Urothelium cell line (cell line): ENCODE results near the gene TMEM140.
"Not testable (repeated sequence)": the region's sequence is repeated elsewhere in the genome, so short reads cannot be mapped to it uniquely, and the experiment has no call there.

ENCODE experiments used
- DNase-seq: peaks from one replicate; pipeline ENCODE4 v3.0.0; 2011; ENCODE audit warnings: low spot score, mixed read lengths
- FAIRE-seq: peaks from 2 replicates; lab custom pipeline; 2011; peaks lifted over from hg19 to GRCh38; lab: Jason Lieb, UNC

TMEM140 gene

DNA sequence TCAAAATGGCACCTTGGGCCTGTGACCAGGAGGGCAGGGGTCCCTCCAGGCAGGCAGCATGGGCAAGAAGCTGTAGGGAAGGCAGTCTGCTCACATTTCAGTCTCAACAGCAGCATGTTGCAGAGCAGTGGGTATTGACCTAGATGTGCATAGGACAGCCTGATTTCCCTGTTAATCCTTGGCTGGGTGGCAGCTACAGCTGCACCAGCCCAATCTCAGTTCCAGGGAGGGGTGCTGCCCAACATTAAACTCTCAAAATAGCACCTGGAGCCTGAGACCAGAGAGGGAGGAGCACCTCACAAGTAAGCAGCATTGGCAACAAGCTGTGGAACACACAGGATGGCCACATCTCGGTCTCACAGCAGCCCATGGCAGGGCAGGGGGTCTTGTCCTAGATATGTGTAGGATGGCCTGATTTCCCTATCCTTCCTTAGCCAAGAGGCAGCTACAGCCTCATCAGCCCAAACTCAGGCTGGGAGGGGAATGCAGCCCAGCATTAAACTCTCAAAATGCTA lies 10.3 kb downstream of the TMEM140 start:
- DNase-seq: no peak
- FAIRE-seq: no peak

DNA sequence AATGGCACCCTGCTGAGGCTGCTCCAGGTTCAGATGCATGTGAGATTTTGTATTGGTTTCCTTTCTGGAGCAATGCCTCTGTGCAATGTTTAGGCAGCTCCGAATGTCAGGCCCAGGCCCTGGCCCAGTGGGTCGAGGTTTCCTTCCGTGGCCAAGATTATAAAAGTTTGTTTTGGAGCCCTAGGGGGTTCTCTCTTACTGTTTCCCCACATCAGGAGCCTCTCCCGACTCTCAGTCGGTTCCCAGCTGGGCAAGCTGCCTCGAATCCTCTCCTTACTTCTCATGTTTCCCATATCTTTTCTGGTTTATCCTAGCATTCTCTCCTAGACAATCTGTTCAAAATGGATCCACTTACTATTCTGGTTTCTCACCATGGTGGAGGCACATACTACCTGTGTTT lies 11.0 kb downstream of the TMEM140 start:
- no peak for FAIRE-seq
- DNase-seq: no peak

DNA sequence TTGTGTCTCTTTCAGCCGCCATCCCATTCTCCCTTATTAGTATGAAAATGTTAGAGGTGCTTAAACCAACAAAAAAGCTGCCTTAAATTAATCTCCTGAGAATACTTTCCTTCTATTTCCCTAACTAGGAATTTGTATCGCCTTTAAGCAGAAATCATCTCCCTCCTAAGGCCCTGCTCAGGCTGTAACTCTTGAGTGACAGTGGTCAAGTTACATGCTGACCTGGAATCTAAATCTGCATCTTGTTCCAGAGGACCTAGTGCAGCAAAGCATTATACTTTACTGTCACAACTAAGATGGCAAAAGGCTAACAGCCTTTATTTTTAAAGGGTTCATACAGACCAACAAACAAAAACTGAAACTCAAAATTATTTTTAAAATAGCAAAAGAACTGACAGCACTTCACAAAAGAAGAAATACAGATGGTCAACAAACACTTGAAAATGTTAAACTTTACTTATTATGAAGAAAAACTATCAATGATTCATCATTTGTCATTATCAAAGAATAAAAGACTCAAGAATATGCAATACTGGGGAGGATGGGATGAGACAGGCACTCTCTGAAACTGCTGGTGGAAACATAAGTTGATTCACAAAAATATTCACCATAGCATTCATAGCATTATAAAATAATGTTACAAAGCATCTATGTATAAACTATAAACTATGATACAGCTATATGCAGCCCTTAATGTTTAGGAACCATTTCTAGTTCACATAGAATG lies 11.7 kb downstream of the TMEM140 start:
- FAIRE-seq (no peak), DNase-seq (no peak)

DNA sequence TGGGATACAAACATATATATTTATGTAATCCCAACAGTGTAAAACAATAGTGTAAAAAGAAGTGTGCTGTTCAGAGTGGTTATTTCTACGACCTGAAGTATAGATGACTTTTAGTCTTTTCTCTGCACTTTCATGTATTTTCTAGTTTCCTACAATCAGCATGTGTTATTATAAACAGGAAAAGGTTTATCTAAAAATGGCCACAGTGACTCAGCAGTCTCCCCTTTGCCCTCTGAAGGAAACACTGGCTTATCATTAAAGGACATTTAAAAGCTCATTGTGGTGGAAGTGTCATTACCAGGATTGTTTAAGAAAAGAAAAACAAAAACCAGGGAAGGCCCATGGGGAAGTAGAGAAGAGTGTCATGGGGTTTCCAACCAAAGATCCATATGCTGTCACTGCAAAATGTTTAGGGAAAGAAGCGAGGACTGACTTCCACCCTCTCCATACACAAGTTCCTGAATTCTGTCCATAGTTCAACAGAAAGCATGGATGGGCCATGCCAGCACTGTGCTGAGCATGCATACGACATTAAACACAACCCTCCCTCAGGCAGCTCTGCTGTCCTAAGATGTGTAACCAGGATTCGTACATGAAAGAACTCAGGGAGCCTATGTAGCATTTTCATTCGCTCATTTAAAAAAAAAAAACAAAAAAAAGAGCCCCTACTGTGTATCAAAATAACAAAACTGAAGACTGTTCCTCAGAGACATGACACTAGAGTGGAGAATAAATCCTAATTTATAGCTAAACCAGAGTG lies 12.4 kb downstream of the TMEM140 start:
- DNase-seq: no peak
- FAIRE-seq: no peak

DNA sequence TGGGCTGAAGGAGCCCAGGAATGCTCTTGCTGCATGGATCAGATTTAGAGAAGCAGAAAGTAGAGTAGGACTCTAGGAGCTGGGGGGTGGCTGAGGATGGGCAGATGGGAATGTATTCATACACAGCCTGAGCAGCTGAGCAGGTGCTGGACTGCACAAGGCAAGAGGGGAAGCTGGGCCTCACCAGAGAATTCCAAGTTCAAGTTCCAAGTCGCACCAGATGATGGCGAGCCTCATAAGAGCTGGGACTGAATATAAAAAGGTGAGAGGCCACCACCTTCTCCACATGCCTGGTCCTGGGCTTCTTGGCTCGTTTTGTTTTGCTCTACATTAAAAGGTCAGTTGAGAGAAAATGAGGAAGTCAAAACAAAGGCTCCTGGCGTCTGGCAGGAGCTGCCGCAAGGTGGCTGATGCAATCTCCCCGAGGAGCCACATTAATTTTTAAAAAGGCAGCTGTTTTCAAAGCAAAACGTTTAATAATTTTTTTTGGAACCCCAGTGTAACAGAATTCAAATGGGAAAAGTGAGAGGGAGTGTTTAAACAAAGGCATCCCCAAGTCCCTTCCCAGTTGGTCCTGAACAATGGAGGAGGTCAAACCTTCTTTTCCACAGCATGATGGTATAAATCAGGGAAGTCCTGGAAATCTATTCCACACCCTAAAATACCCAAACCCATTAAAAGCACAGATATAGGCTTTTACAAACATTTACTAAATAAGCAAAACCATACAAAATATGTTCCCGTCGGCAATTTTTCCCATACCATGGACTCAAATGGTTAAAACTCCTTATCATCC lies 13.2 kb downstream of the TMEM140 start:
- no peak for DNase-seq
- FAIRE-seq: no peak

DNA sequence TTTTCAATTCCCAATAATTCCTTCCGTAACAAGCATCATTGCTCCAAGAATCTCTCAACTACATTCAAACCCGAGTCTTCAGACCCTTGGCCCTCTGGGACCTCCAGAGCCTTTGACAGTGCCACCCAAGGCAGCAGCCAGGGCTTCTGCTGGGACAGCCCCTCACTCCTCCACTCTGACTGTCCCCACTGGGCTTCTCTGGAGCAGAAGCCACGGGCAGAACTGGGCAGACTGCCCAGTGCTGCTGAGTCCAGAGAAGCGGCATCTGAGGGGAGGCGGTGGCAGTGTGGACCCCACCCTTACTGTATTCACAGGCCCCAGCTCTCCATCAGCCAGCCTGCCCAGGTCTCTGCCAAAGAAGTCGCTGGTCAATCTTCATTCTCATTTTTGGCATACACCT lies 13.8 kb downstream of the TMEM140 start:
- FAIRE-seq (no peak), DNase-seq (no peak)

DNA sequence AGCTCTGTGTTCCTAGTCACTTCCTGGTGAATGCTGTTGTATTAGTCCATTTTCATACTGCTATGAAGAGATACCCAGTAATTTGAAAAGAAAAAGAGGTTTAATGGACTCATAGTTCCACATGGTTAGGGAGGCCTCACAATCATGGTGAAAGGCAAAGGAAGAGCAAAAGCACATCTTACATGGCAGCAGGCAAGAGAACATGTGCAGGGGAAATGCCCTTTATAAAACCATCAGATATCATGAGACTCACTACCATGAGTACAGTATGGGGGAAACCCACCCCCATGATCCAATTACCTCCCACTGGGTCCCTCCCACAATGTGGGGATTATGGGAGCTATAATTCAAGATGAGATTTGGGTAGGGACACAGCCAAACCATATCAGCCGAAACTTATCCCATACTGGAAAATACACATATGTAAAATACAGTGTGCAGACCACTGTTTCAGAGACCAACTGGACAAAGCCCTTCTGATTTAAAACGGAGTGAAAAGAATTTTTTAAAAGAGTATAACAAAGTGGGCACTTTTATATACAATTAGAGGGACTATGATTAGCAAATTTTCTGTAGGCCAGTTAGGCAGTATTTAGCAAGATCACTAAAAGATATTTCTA lies 14.6 kb downstream of the TMEM140 start:
- no peak for DNase-seq
- no peak for FAIRE-seq

DNA sequence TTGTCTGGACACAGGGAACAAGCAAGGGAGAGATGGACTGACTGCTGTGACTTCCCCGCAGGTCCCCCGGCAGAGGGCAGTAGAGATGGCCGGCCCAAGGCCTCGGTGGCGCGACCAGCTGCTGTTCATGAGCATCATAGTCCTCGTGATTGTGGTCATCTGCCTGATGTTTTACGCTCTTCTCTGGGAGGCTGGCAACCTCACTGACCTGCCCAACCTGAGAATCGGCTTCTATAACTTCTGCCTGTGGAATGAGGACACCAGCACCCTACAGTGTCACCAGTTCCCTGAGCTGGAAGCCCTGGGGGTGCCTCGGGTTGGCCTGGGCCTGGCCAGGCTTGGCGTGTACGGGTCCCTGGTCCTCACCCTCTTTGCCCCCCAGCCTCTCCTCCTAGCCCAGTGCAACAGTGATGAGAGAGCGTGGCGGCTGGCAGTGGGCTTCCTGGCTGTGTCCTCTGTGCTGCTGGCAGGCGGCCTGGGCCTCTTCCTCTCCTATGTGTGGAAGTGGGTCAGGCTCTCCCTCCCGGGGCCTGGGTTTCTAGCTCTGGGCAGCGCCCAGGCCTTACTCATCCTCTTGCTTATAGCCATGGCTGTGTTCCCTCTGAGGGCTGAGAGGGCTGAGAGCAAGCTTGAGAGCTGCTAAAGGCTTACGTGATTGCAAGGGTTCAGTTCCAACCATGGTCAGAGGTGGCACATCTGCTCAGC lies 16.6 kb downstream of the TMEM140 start:
- no peak for FAIRE-seq
- no peak for DNase-seq

DNA sequence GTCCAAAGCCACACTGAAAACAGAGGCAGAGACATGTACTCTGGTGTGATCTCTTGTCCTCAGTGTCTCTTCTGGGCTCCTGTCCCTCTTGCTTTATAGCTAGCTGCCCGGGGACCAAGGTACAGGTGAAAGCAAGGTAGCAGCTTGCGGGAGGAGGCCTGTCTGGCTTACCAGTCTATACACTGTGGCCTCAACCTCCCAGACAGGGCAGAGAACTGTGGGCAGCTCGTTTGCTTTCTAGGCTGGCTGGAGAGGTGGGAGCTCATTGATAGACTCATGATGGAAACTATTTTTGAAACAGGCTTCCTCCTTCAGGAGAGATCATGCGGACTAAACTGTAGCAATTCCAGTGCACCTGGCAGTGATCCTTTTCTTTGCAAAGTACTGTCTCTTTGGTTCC lies 18.0 kb downstream of the TMEM140 start:
- DNase-seq (no peak), FAIRE-seq (no peak)

DNA sequence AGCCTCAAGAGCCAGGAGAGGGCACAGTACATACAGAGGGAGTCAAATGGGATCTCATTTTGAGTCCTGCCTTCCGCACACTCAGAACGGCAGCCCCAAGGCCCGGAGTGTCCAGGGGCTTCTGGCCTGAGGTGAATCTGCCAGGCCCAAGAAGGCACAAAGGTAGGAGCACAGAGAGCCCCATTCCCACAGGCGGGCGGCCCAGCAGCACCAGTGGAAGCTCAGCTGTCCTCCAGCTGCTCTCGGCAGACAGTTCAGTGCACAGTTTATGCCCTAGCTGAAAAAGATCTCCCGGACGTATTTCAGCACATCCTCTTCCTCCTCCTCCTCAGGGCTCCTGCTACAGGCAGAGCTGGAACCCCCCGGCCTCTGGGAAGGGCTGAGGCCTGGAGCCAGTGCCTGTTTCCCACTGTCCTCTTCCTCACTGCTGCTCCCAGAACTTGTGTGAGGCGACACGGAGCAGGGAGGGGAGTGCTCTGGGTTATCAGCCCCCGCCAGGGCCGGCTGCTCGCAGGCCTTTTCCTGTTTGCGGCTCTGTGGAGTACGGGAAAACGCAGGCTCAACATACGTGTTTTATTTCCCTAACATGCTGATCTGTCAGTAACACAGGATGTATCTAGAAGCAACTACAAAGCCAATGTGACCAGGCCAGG lies 18.6 kb downstream of the TMEM140 start:
- FAIRE-seq: no peak
- no peak for DNase-seq

DNA sequence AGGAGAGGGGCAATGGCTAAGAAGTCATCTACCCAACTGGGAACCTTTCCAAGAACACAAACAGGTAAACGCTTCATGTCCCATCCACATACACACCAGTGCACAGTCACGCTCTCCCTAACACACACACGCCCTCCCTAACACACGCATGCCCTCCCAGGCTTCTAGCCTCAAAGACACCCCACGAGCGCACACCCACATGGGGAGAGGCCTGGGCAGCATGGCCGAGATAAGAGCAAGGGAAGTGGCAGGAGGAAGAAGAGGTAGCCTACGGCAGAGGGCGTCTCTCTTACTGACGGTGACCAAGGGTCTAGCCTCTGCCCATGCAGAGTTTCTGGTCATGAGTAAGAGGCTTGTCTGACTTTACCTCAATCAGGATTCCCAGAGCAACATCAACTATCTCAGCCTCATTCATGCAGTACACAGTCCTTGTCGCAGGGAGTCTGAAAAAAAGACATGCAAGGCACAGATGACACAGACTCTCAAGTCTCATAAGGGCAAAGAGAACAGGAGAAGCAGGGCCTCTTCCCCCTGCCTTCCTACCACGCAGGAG lies 19.6 kb downstream of the TMEM140 start:
- DNase-seq (no peak), FAIRE-seq (no peak)

DNA sequence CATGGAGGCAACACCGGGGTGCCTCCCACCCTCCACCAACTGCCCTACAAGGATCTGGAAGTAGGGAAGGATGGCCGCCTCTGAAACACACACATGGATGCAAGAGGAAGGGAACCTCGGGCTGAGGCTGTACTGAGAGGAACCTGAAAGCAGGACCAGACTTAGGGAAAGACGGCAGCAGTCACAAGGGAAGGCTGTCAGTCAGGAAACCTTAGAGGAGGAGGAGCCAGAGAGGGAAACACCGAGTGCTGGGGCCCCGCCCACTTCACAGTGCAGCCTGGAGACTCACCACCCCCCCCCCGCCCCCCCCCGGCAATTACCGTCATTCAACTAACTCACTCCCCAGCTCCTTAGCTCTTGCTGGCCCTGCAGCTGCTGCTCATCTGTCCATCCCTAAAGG lies 20.1 kb downstream of the TMEM140 start:
- DNase-seq (no peak), FAIRE-seq (no peak)

DNA sequence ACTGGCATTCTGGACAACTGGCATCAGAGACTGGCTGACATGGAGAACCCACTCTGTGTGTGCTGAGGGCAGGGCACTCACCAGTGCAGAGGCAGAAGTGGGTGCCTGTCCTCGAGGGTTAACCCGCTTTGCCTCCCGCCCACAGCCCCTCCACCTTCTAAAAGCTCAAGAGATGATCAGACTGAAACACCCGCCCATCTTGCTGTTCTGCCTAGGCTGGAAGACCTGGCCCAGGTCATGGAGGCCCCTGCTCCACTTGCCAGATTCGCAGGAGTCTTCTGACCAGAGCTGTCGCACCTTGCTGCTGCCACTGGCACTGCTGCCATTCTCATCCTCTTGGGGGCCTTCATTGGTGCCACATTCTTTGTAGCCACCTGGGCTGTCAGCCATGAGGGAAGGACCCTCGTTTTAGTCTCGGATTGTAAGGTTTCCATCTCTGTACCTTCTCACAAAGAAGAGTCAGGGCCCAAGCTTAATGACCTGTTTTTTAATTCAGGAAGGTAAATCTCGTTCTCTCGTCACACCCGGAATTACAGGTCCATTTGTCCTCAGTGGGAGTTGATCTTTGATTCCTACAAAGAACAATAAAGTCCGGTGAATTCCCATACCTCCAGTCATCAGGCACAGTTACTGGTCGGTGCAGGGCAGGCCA lies 20.7 kb downstream of the TMEM140 start:
- FAIRE-seq: no peak

DNA sequence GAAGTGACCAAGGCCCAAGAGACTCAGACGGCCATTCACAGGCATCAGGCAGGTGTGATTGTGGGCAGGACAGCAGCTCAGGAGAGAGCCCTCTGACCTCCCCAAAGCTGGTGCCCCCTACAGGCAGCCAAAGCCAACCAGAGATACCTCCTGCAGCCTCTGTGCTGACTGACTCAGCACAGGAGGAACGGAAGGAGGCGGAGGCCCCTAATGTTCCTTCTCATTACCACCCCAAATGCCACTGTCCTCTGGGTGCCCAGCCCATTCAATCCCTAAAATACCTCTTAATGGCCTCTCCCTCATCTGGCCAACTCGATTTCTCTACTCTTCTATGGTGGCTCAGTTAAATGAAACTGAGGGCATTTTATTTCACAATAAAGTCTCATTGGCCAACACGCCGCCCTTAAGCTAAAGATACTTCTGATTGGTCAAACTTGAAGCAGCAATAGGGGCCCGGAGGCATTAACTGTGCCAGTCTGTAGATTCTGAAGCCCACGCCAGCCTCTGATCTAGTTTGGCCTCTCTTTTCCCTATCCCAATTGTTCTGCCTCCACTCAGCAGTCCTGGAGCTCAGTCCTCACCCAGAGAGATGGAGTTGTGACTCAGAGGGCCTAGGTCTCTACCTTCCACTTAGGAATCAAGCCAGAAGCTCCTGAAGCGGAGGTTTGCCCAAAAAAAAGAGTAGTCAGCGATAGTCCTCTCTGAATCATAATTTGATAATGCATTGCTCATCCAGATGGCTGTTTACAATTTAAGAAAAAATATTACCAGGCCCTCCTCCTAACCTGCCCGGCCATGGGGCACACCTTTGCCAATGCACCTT lies 21.5 kb downstream of the TMEM140 start:
- no peak for FAIRE-seq
- peak; percentile 33 for DNase-seq

More for the DNA sequence above, 20.7 kb downstream of the TMEM140 start:
- DNase-seq: no peak

DNA sequence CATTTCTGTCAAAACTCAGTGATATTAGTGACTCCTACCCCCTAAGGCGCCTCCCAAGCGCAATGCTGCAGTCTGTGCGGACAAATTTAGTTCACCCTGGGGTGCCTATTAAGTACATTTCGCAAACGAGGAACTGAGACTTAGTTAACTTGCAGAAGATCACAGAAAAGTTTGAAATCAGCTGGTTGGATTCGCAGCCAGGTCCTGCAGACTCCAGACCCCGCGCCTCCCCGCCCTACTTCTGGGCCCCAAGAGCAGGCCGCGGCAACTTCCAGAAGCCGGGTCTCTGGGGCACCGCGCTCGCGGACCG lies 22.0 kb downstream of the TMEM140 start:
- FAIRE-seq (no peak), DNase-seq (no peak)

DNA sequence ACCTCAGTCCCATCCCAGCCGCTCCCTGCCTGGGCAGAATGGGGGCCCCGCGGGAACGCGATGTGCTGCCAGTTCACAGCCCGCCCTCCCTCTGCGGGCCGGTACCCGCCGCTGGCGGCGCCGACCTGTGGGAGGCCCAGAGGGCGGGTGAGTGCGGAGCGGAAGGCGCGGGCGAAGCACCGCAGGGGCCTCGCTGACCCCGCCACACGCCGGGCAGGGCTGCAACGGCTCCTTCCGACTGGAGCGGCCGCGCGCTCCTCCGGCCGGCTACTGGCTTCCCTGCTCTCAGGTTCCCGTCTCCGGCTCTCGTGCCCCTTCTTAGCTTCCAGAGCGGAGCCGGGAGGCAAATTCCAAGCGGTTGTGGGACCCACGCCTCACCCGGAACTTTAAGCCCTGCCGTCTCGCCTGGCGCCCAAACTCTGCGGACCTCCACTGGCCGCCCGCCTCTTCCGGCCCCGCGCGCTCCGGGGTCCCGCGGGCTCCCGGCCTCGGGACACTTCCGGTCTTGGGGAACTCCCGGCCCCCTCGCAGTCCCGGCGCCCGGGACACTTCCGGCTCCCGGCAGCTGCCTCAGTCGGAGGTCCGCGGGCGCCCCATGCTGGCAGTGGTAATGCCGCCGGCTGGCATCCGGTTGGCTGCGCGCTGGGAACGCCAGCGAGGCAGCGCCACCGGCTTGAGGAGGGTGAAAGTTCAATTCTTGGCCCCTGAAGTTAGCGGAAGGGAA lies 22.6 kb downstream of the TMEM140 start, which contains the start of gene CYREN:
TSS of gene CYREN (minus strand) at position 434 of the 724 bp plus-strand sequence. CDS start 1,785 bp downstream, outside the sequence.
- FAIRE-seq (no peak), DNase-seq (peak; percentile 94)

DNA sequence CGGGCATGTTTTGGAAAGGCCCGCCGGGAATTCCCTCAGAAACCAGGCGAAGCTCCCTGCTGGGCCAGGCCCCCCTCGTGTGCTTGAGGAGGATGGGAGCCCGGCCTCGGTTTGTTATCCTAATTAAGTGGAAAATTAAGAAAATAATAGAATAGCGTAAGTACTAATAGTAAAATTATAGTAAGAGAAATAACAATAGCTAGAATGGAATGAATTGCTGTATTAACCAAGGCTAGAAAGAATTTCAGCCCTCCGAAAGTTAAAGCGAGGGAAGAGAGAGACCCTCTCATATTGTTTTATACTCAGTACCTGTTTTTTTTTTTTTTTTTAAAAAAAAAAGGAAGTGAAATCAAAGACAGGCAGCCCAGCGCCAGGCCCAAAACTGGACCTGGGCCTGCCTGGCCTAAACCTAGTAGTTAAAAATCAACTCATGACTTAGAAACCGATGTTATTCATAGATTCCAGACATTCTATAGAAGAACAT lies 23.2 kb downstream of the TMEM140 start:
- not testable (repeated sequence) for DNase-seq, FAIRE-seq
